Fibroblast of lung (primary cell): Measurements from ENCODE around the gene MYO3B. TPM values are rescaled to one million over a fixed set of nuclear protein-coding genes. Genes with fewer than 3 reads are reported as not detected.

ENCODE experiments used
- DNase-seq, 2 donors: peaks; one replicate each; pipeline versions ENCODE4 v3.0.0 to v3.0.0-alpha.2; 2010; ENCODE audit warnings: low read depth in 2 of 2
- H2AFZ ChIP-seq: 2 replicates; pipeline ENCODE4 v1.5.1; 2012; ENCODE audit warnings: low read length, control low read depth, inconsistent platforms
- H3K27ac ChIP-seq: 2 replicates; pipeline ENCODE4 v1.5.1; 2011; ENCODE audit warnings: low read length, control low read depth; ENCODE audit not compliant: insufficient read depth
- H3K27me3 ChIP-seq: 2 replicates; pipeline ENCODE4 v1.5.1; 2011; ENCODE audit warnings: mild to moderate bottlenecking, low read length; ENCODE audit not compliant: control insufficient read depth, insufficient read depth
- H3K36me3 ChIP-seq: 2 replicates; pipeline ENCODE4 v1.5.1; 2011; ENCODE audit warnings: low read length; ENCODE audit not compliant: control insufficient read depth, insufficient read depth
- H3K4me1 ChIP-seq: 2 replicates; pipeline ENCODE4 v1.5.1; 2011; ENCODE audit warnings: low read length; ENCODE audit not compliant: control insufficient read depth, insufficient read depth; ENCODE audit errors: extremely low read depth
- H3K4me2 ChIP-seq: 2 replicates; pipeline ENCODE4 v1.5.1; 2011; ENCODE audit warnings: low read length, control low read depth; ENCODE audit not compliant: insufficient read depth; ENCODE audit errors: extremely low read depth
- H3K4me3 ChIP-seq, 4 experiments: fragments of 200-600 bp in 1 of 4; sonication (generic) in 1 of 4; replicated peaks in 1 of 4; 2 replicates each; pipeline ENCODE4 v1.5.1; 2011 to 2016; ENCODE audit warnings: low read length in 4 of 4, low read depth in 3 of 4, mild to moderate bottlenecking in 3 of 4, control low read depth in 2 of 4, inconsistent platforms in 1 of 4, mixed read lengths in 1 of 4; ENCODE audit not compliant: insufficient read depth in 1 of 4; ENCODE audit errors: control extremely low read depth in 1 of 4
- H3K79me2 ChIP-seq: 2 replicates; pipeline ENCODE4 v1.5.1; 2012; ENCODE audit warnings: mild to moderate bottlenecking, low read length, inconsistent platforms; ENCODE audit not compliant: control insufficient read depth, insufficient read depth
- H3K9ac ChIP-seq: 2 replicates; pipeline ENCODE4 v1.5.1; 2011; ENCODE audit warnings: mild to moderate bottlenecking, low read length, control low read depth; ENCODE audit not compliant: insufficient read depth
- H3K9me3 ChIP-seq: 2 replicates; pipeline ENCODE4 v1.5.1; 2012; ENCODE audit warnings: low read depth, low read length; ENCODE audit not compliant: control insufficient read depth, insufficient read depth
- H4K20me1 ChIP-seq: 2 replicates; pipeline ENCODE4 v1.5.1; 2011; ENCODE audit warnings: low read length; ENCODE audit not compliant: control insufficient read depth, insufficient read depth; ENCODE audit errors: extremely low read depth
- CTCF ChIP-seq, 2 donors: IDR thresholded peaks in 1 of 2; conservative IDR thresholded peaks in 1 of 2; 1 replicate in 1 of 2; 2 replicates in 1 of 2; pipeline ENCODE4 v1.5.1; 2011 to 2012; ENCODE audit warnings: low read length in 2 of 2, control low read depth in 1 of 2, inconsistent platforms in 1 of 2, low read depth in 1 of 2, mild to moderate bottlenecking in 1 of 2
- EZH2 ChIP-seq: IDR thresholded peaks from 2 replicates; pipeline ENCODE4 v1.5.1; 2012; ENCODE audit warnings: low read length, control low read depth, mild to moderate bottlenecking; ENCODE audit errors: missing control alignments
- polyA plus RNA-seq, 2 donors: library from polyadenylated mRNA; depleted of rRNA in 1 of 2; stranded (reverse) in 1 of 2; unstranded in 1 of 2; fragments of >200 nt; gene quantifications; 2 replicates each; pipeline ENCODE4 v1.2.1, GENCODE V29; 2011 to 2012; ENCODE audit warnings: missing spikeins in 1 of 2
- total RNA-seq: library from RNA; depleted of rRNA; stranded (reverse); fragments of >200 nt; gene quantifications from 2 replicates; pipeline ENCODE4 v1.2.1, GENCODE V29; 2014

The MYO3B gene
- total and polyA plus RNA-seq, 2 donors (not counting 1 experiment from before 2014, with no cell fraction given), result 0.06 to 0.50 TPM

GRCh38 chr2:170651624-170652325 is 473.8 kb downstream of the MYO3B start:
- Histone ChIP-seq H3K9ac (no peak overlapping the region), H3K9me3 (no peaks in the 10 kb centered on the region), H3K27me3 (no peaks in the 10 kb centered on the region), H3K4me3 (no peak overlapping the region), H3K36me3 (no peaks in the 10 kb centered on the region), H2AFZ (no peak overlapping the region), H3K4me1 (no peaks in the 10 kb centered on the region), H3K79me2 (no peaks in the 10 kb centered on the region), H3K27ac (no peak overlapping the region), H3K4me2 (no peak overlapping the region), H4K20me1 (no peaks in the 10 kb centered on the region)
- no peak for TF ChIP-seq EZH2
- TF ChIP-seq CTCF (conservative IDR thresholded peaks at IDR 0.05 in 1 of 2, IDR thresholded peaks at IDR 0.05 in 1 of 2; ENCODE audit: low read depth in 1 of 2, low read length in 2 of 2), result no peak
- DNase-seq, result no peak

GRCh38 chr2:170652637-170653417 is 474.9 kb downstream of the MYO3B start:
- no peaks in the 10 kb centered on the region for H3K79me2 ChIP-seq

More at GRCh38 chr2:170652637-170653417, 474.9 kb downstream of the MYO3B start:
- Histone ChIP-seq H3K36me3 (no peaks in the 10 kb centered on the region), H3K27ac (no peak overlapping the region), H3K4me2 (no peak overlapping the region), H2AFZ (no peak overlapping the region), H4K20me1 (no peaks in the 10 kb centered on the region), H3K9me3 (no peaks in the 10 kb centered on the region), H3K27me3 (no peaks in the 10 kb centered on the region), H3K4me3 (no peak overlapping the region), H3K9ac (no peak overlapping the region), H3K4me1 (no peaks in the 10 kb centered on the region)
- TF ChIP-seq EZH2, result no peak
- TF ChIP-seq CTCF (conservative IDR thresholded peaks at IDR 0.05 in 1 of 2, IDR thresholded peaks at IDR 0.05 in 1 of 2; ENCODE audit: low read depth in 1 of 2, low read length in 2 of 2), result no peak
- DNase-seq, result no peak
